Measurements from ENCODE around the gene SOWAHB.
A peak's percentile ranks its signal among the peaks of the same experiment; 100 is the strongest.

The SOWAHB gene

DNA sequence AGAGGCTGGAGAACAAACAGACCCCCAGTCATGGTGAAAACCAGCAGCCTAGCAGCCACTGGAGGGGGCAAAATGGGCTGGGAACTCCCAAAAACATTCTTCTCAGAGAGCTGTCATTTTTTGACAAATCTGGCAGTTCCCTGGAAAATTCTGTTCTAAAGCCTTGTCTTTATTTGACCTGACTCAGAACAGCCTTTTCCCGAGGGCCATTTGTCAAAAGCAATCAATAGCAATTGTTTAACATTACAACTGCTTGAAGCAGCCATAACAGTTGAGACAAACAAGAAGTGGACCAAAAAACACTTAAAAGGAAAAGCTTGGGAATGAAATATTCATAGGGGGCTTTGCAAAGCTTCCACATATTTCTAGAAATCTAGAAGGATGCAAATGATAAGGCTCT is 39.6 kb downstream of the SOWAHB start:
- Histone ChIP-seq H3K4me3 (ENCODE audit: low read length) (no peak overlapping the region), H3K4me1 (ENCODE audit: insufficient read depth, low read length) (peaks cover 38% of the 10 kb centered on the region), H3K27me3 (ENCODE audit: insufficient read depth, low read length) (no peaks in the 10 kb centered on the region), H3K36me3 (ENCODE audit: insufficient read depth, low read length) (no peaks in the 10 kb centered on the region), H3K9me3 (ENCODE audit: low read length) (no peaks in the 10 kb centered on the region), H2AFZ (ENCODE audit: low read depth, low read length) (no peak overlapping the region)

- peaks cover 38% of the 10 kb centered on the region for H3K4me1 ChIP-seq (ENCODE audit: insufficient read depth, low read length)
These were observed 40.9 kb downstream of the SOWAHB start for GRCh38 chr4:76857074-76857409.

DNA sequence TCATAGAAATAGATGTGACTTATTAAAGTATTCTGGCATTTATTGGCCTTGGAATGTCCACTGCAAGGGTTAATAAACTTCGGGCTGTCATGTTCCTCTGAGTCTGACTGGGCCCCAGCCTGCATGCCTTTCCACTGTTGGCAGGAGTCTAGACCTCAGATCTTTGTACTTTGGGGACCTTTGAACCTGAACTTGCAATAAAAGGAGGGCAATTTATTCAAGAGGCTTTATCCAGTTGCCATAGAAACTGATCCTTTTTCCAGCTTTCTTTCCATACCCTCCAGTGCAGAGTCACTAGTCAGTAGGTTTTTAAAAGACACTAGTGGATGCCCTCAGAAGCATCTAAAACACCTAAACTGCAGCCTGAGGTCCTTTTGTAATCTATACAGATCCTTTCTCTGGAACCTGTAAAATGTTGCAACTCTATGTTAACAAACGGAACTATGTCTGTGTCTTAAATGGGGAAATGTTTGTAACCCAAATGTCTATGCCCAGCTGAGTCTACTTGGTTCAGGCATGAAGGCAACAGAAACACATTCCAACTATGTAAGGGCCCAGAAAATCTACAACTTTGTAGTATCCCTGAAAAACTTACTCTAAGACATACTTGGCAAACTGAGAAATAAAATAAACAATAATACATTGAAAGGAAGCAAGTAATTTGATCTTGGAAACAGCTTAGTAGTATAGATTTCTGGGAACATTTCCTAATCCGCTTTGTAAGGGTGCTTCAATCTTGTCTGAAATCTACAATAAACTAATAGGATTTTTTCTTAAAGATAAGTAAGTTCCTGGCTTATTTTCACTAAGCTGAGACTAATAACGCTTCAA is 41.5 kb downstream of the SOWAHB start:
- peak overlapping the region; percentile 24 for H2AFZ ChIP-seq (ENCODE audit: low read depth, low read length)
- no peaks in the 10 kb centered on the region for H3K36me3 ChIP-seq (ENCODE audit: insufficient read depth, low read length)
- peak overlapping the region; percentile 28 for H3K4me3 ChIP-seq (ENCODE audit: low read length)
- H3K4me1 ChIP-seq (ENCODE audit: insufficient read depth, low read length): peaks cover 38% of the 10 kb centered on the region
- no peaks in the 10 kb centered on the region for H3K27me3 ChIP-seq (ENCODE audit: insufficient read depth, low read length)
- H3K9me3 ChIP-seq (ENCODE audit: low read length): no peaks in the 10 kb centered on the region

More at GRCh38 chr4:76857074-76857409, 40.9 kb downstream of the SOWAHB start:
- H3K4me3 ChIP-seq (ENCODE audit: low read length): no peak overlapping the region
- no peaks in the 10 kb centered on the region for H3K27me3 ChIP-seq (ENCODE audit: insufficient read depth, low read length)
- H2AFZ ChIP-seq (ENCODE audit: low read depth, low read length): peak overlapping the region; percentile 24
- no peaks in the 10 kb centered on the region for H3K9me3 ChIP-seq (ENCODE audit: low read length)
- no peaks in the 10 kb centered on the region for H3K36me3 ChIP-seq (ENCODE audit: insufficient read depth, low read length)

GRCh38 chr4:76854858-76855257 is 43.1 kb downstream of the SOWAHB start:
- no peaks in the 10 kb centered on the region for H3K9me3 ChIP-seq (ENCODE audit: low read length)
- peaks cover 38% of the 10 kb centered on the region for H3K4me1 ChIP-seq (ENCODE audit: insufficient read depth, low read length)
- no peak overlapping the region for H3K4me3 ChIP-seq (ENCODE audit: low read length)
- no peaks in the 10 kb centered on the region for H3K27me3 ChIP-seq (ENCODE audit: insufficient read depth, low read length)
- H3K36me3 ChIP-seq (ENCODE audit: insufficient read depth, low read length): no peaks in the 10 kb centered on the region
- H2AFZ ChIP-seq (ENCODE audit: low read depth, low read length): no peak overlapping the region

GRCh38 chr4:76851375-76851774 is 46.6 kb downstream of the SOWAHB start:
- peaks cover 14% of the 10 kb centered on the region for H3K4me1 ChIP-seq (ENCODE audit: insufficient read depth, low read length)
- no peaks in the 10 kb centered on the region for H3K36me3 ChIP-seq (ENCODE audit: insufficient read depth, low read length)

DNA sequence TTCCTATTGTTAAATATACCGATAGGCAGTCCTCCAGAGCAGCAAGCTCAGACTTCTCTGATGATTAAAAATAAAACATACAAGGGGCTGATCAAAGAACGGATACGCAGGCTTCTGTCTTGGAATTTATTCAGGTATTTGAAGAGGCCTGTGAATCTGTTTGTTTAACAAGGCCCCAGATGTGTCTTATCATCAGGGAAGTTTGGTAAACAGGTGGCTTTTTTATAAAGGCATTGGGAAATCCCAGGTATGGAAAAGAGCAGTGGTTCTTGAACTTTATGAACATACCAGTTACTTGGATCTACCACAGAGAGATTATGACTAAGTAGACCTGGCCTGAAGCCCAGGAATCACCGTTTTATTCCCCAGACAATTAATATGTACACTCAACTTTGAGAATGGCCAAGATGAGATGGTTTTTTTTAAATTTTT is 47.9 kb downstream of the SOWAHB start:
- H3K27me3 ChIP-seq (ENCODE audit: insufficient read depth, low read length): no peaks in the 10 kb centered on the region
- no peak overlapping the region for H3K4me3 ChIP-seq (ENCODE audit: low read length)
- H2AFZ ChIP-seq (ENCODE audit: low read depth, low read length): no peak overlapping the region
- H3K4me1 ChIP-seq (ENCODE audit: insufficient read depth, low read length): peaks cover 4% of the 10 kb centered on the region
- H3K36me3 ChIP-seq (ENCODE audit: insufficient read depth, low read length): no peaks in the 10 kb centered on the region
- H3K9me3 ChIP-seq (ENCODE audit: low read length): peaks cover 8% of the 10 kb centered on the region

More at GRCh38 chr4:76851375-76851774, 46.6 kb downstream of the SOWAHB start:
- Histone ChIP-seq H3K27me3 (ENCODE audit: insufficient read depth, low read length) (no peaks in the 10 kb centered on the region), H3K4me3 (ENCODE audit: low read length) (no peak overlapping the region), H3K9me3 (ENCODE audit: low read length) (peaks cover 8% of the 10 kb centered on the region), H2AFZ (ENCODE audit: low read depth, low read length) (no peak overlapping the region)

All from neuron (in vitro differentiated cells).